ENCODE measurements around the gene APOBEC3A.
A peak's percentile ranks its signal among the peaks of the same experiment; 100 is the strongest.

The APOBEC3A gene

GRCh38 chr22:38957046-38957770, at the start of gene APOBEC3A:
Gene APOBEC3A, plus strand, starts transcription at chr22:38957609. Its CDS starts 83 bp downstream, at chr22:38957692.
- no peak for TF ChIP-seq JUND (IDR thresholded peaks at IDR 0.05; ENCODE audit: low read depth)
- no peak for DNase-seq (ENCODE audit: low read depth in 1 of 2, low spot score in 1 of 2)
- in situ Hi-C loops (cut with HindIII; ENCODE audit: low pct_unique_long_range_greater_than_20kb, low sequenced_read_pairs): no loop called here

- no peak for DNase-seq (ENCODE audit: low read depth in 1 of 2, low spot score in 1 of 2)
- in situ Hi-C loops (cut with HindIII; ENCODE audit: low pct_unique_long_range_greater_than_20kb, low sequenced_read_pairs): no loop called here
- no peak for TF ChIP-seq JUND (IDR thresholded peaks at IDR 0.05; ENCODE audit: low read depth)
These were observed 49.6 kb upstream of the APOBEC3A start for GRCh38 chr22:38907767-38908166.

- in situ Hi-C loops (cut with HindIII; ENCODE audit: low pct_unique_long_range_greater_than_20kb, low sequenced_read_pairs): no loop called here
- no peak for TF ChIP-seq JUND (IDR thresholded peaks at IDR 0.05; ENCODE audit: low read depth)
- DNase-seq (ENCODE audit: low read depth in 1 of 2, low spot score in 1 of 2): no peak
These were observed 46.0 kb upstream of the APOBEC3A start for GRCh38 chr22:38911434-38911833.

GRCh38 chr22:38919631-38920190, 37.7 kb upstream of the APOBEC3A start:
- DNase-seq (ENCODE audit: low read depth in 1 of 2, low spot score in 1 of 2): no peak
- TF ChIP-seq JUND (IDR thresholded peaks at IDR 0.05; ENCODE audit: low read depth): no peak
- in situ Hi-C loops (cut with HindIII; ENCODE audit: low pct_unique_long_range_greater_than_20kb, low sequenced_read_pairs): no loop called here

- DNase-seq (ENCODE audit: low read depth in 1 of 2, low spot score in 1 of 2): no peak
- TF ChIP-seq JUND (IDR thresholded peaks at IDR 0.05; ENCODE audit: low read depth): no peak
- in situ Hi-C loops (cut with HindIII; ENCODE audit: low pct_unique_long_range_greater_than_20kb, low sequenced_read_pairs): no loop called here
These were observed 36.3 kb upstream of the APOBEC3A start for GRCh38 chr22:38921120-38921519.

GRCh38 chr22:38921806-38922205, 35.6 kb upstream of the APOBEC3A start:
- no peak for TF ChIP-seq JUND (IDR thresholded peaks at IDR 0.05; ENCODE audit: low read depth)
- in situ Hi-C loops (cut with HindIII; ENCODE audit: low pct_unique_long_range_greater_than_20kb, low sequenced_read_pairs): no loop called here
- no peak for DNase-seq (ENCODE audit: low read depth in 1 of 2, low spot score in 1 of 2)

- no peak for TF ChIP-seq JUND (IDR thresholded peaks at IDR 0.05; ENCODE audit: low read depth)
- in situ Hi-C loops (cut with HindIII; ENCODE audit: low pct_unique_long_range_greater_than_20kb, low sequenced_read_pairs): no loop called here
- DNase-seq (ENCODE audit: low read depth in 1 of 2, low spot score in 1 of 2): peak; percentile 77 to 95
These were observed 33.7 kb upstream of the APOBEC3A start for GRCh38 chr22:38923463-38924346.

- peak; percentile 93 for TF ChIP-seq JUND (IDR thresholded peaks at IDR 0.05; ENCODE audit: low read depth)
- DNase-seq (ENCODE audit: low read depth in 1 of 2, low spot score in 1 of 2): peak; percentile 48 to 91
- in situ Hi-C loops (cut with HindIII; ENCODE audit: low pct_unique_long_range_greater_than_20kb, low sequenced_read_pairs): no loop called here
These were observed 33.0 kb upstream of the APOBEC3A start for GRCh38 chr22:38924347-38924952.

- no peak for DNase-seq (ENCODE audit: low read depth in 1 of 2, low spot score in 1 of 2)
- TF ChIP-seq JUND (IDR thresholded peaks at IDR 0.05; ENCODE audit: low read depth): no peak
- in situ Hi-C loops (cut with HindIII; ENCODE audit: low pct_unique_long_range_greater_than_20kb, low sequenced_read_pairs): no loop called here
These were observed 31.8 kb upstream of the APOBEC3A start for GRCh38 chr22:38925571-38926041.

GRCh38 chr22:38927033-38927781, 30.2 kb upstream of the APOBEC3A start:
- TF ChIP-seq JUND (IDR thresholded peaks at IDR 0.05; ENCODE audit: low read depth): no peak
- in situ Hi-C loops (cut with HindIII; ENCODE audit: low pct_unique_long_range_greater_than_20kb, low sequenced_read_pairs): no loop called here
- no peak for DNase-seq (ENCODE audit: low read depth in 1 of 2, low spot score in 1 of 2)

GRCh38 chr22:38930512-38930911, 26.9 kb upstream of the APOBEC3A start:
- TF ChIP-seq JUND (IDR thresholded peaks at IDR 0.05; ENCODE audit: low read depth): no peak
- in situ Hi-C loops (cut with HindIII; ENCODE audit: low pct_unique_long_range_greater_than_20kb, low sequenced_read_pairs): no loop called here
- no peak for DNase-seq (ENCODE audit: low read depth in 1 of 2, low spot score in 1 of 2)

- peak in 1 of 2 experiments; percentile 72 for DNase-seq (ENCODE audit: low read depth in 1 of 2, low spot score in 1 of 2)
- no peak for TF ChIP-seq JUND (IDR thresholded peaks at IDR 0.05; ENCODE audit: low read depth)
- in situ Hi-C loops (cut with HindIII; ENCODE audit: low pct_unique_long_range_greater_than_20kb, low sequenced_read_pairs): no loop called here
These were observed 22.4 kb upstream of the APOBEC3A start for GRCh38 chr22:38935023-38935422.
